Fibroblast of pulmonary artery (primary cell): ENCODE results near the gene MRC2.

Source experiments
- DNase-seq: peaks from one replicate; pipeline ENCODE4 v3.0.0-alpha.2; 2010; ENCODE audit warnings: low read depth
- H3K4me3 ChIP-seq: replicated peaks from 2 replicates; pipeline ENCODE4 v1.5.1; 2011; ENCODE audit warnings: low read depth, mild to moderate bottlenecking, control low read depth, low read length, moderate library complexity
- TF ChIP-seq, protein P1 (sequence below): IDR thresholded peaks from 2 replicates; pipeline ENCODE4 v1.5.1; 2011; ENCODE audit warnings: mild to moderate bottlenecking, control low read depth, low read length, inconsistent platforms; ENCODE audit errors: missing control alignments

MRC2 gene

GRCh38 chr17:62629556-62630364 is 2.3 kb downstream of the MRC2 start:
- peak overlapping the region; percentile 80 for H3K4me3 ChIP-seq
- TF ChIP-seq, protein P1, sequence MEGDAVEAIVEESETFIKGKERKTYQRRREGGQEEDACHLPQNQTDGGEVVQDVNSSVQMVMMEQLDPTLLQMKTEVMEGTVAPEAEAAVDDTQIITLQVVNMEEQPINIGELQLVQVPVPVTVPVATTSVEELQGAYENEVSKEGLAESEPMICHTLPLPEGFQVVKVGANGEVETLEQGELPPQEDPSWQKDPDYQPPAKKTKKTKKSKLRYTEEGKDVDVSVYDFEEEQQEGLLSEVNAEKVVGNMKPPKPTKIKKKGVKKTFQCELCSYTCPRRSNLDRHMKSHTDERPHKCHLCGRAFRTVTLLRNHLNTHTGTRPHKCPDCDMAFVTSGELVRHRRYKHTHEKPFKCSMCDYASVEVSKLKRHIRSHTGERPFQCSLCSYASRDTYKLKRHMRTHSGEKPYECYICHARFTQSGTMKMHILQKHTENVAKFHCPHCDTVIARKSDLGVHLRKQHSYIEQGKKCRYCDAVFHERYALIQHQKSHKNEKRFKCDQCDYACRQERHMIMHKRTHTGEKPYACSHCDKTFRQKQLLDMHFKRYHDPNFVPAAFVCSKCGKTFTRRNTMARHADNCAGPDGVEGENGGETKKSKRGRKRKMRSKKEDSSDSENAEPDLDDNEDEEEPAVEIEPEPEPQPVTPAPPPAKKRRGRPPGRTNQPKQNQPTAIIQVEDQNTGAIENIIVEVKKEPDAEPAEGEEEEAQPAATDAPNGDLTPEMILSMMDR: no peak
- DNase-seq: peak; percentile 20

GRCh38 chr17:62630365-62631085 is 3.1 kb downstream of the MRC2 start:
- H3K4me3 ChIP-seq: peak overlapping the region; percentile 80
- no peak for DNase-seq
- TF ChIP-seq, protein P1: no peak

DNA sequence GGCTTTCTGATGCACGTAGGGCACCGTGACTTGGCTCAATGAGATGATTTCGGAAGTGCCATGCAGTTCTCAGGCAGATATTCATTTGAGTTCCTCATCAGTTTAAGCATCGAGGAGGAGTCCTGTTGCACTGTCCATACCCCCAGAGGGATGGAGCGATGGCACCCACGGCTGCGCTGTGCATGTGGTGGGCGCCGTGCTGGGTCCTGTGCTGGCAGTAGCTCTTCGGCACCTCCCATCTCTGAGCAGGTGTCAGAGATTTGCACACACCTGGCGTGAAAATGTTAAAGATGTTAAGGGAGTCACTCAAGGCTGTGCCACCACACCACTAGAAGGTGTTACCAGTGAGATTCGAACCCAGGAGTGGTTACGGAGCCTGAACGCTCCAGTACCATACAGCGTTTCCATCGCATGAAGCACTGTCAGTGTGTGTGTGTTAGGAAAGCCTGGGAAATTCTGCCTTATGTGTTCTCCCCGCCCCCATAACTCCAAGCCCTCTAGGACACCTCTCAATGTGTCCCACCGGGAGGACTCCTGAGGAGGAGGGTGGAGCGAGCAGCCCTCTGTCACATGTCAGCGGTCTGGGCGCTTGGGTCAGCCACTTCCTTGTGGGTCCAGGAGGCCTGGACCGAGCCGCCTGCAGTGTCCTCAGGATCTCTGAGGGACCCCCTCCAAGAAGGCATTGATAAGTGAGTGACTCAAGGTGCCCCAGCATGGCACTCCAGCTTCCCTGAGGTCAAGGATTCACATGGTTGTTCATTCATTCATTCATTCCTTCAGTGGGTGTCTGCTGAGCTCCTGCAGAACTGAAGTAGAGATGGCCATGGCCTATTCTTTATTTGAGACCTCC is 3.8 kb downstream of the MRC2 start:
- no peak overlapping the region for H3K4me3 ChIP-seq
- no peak for DNase-seq
- TF ChIP-seq, protein P1: no peak

DNA sequence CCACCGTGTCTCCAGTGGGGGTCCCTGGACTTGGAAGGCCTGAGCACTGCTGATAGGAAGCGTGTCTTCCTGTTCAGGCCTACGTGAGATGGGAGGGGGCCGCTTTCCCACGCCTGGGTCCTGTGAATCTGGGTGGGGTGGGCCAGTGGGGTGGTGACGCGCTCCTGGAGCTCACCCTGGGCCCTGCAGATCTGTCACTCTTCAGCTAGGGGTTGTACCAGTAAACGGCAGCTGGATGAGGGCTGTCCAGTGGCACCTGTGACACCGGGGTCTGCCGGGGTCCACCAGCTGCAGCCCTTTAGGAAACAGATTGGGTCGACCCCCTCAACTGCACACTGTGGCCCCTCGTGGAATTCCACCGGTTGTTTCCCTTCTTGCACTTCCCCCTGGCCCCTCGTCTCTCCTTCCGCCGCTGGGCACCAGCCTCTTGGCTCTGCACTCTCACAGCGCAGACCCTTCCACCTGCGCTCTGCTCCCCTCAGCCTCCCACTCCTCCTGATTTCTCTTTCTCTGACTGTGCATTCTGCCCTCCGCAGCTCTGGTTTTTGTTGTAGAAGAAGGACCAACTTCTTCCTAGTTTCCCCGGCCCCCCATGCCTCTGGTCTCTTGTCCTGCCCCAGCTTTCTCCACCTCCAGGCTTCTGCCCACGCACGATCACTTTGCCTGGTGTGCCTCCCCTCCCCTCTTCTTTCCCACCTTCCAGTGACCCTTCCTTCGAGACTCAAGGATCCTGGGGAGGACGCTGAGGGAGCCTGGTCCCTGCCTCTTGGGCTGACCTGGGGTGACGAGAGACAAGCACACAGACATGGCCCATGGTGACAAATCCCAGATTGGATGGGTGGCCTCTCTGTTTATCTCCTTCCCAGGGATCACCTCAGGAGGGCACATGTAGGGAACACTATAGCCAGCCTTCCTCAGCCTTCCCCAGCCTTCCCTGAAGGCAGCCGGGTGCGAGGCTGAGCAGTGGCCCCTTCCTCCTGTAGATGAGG is 4.8 kb downstream of the MRC2 start:
- no peak overlapping the region for H3K4me3 ChIP-seq
- DNase-seq: no peak
- TF ChIP-seq, protein P1: no peak

- H3K4me3 ChIP-seq: no peak overlapping the region
- TF ChIP-seq, protein P1: no peak
- no peak for DNase-seq
Observed at GRCh38 chr17:62637809-62638208, 10.3 kb downstream of the MRC2 start.

GRCh38 chr17:62641153-62641552 is 13.7 kb downstream of the MRC2 start:
- TF ChIP-seq, protein P1: no peak
- no peak for DNase-seq
- H3K4me3 ChIP-seq: no peak overlapping the region
